Measurements from ENCODE around the gene PLCB3. TPM values are rescaled to one million over a fixed set of nuclear protein-coding genes. Genes with fewer than 3 reads are reported as not detected.
A peak's percentile ranks its signal among the peaks of the same experiment; 100 is the strongest.

PLCB3 gene
- total and polyA plus RNA-seq, 2 of the 13 experiments (the other 11 are each of a cell fraction or from before 2014, with no cell fraction given), result 7.5 to 13.8 TPM

- TF ChIP-seq ZNF770 (CRISPR knock-in tag; IDR thresholded peaks at IDR 0.05) (peak; percentile 52; the same call in 1 of the 2 replicates), TCF7 (IDR thresholded peaks at IDR 0.05; ENCODE audit: low read depth) (no peak), ZNF282 (IDR thresholded peaks at IDR 0.05; ENCODE audit: partially characterized antibody) (no peak), JUND (CRISPR knock-in tag; IDR thresholded peaks at IDR 0.05) (no peak), SATB2 (CRISPR knock-in tag; IDR thresholded peaks at IDR 0.05) (no peak), ZNF709 (CRISPR knock-in tag; IDR thresholded peaks at IDR 0.05) (peak; percentile 32; the same call in 1 of the 2 replicates), DPF2 (CRISPR knock-in tag; IDR thresholded peaks at IDR 0.05; ENCODE audit: borderline replicate concordance, low read depth) (no peak), ZNF343 (CRISPR knock-in tag; IDR thresholded peaks at IDR 0.05) (no peak), MTA1 (CRISPR knock-in tag; IDR thresholded peaks at IDR 0.05; ENCODE audit: borderline replicate concordance) (no peak), ZSCAN30 (CRISPR knock-in tag; IDR thresholded peaks at IDR 0.05) (no peak), MYC (CRISPR knock-in tag; IDR thresholded peaks at IDR 0.05; ENCODE audit: borderline replicate concordance) (peak; percentile 80; the same call in 1 of the 2 replicates), SMAD9 (CRISPR knock-in tag; IDR thresholded peaks at IDR 0.05) (no peak), ZNF337 (CRISPR knock-in tag; IDR thresholded peaks at IDR 0.05; ENCODE audit: borderline replicate concordance, low read depth) (peak; percentile 63; the same call in 1 of the 2 replicates), MED13 (CRISPR knock-in tag; IDR thresholded peaks at IDR 0.05) (no peak; the same call in none of the 2 replicates), FOXA3 (CRISPR knock-in tag; IDR thresholded peaks at IDR 0.05) (no peak), FIP1L1 (IDR thresholded peaks at IDR 0.05; ENCODE audit: borderline replicate concordance, insufficient read depth, low read depth, low read length) (no peak), CHD2 (IDR thresholded peaks at IDR 0.05; ENCODE audit: low read depth, low read length) (no peak), CEBPB (IDR thresholded peaks at IDR 0.05; ENCODE audit: borderline replicate concordance, low read depth, low read length) (no peak), BRF2 (CRISPR knock-in tag; IDR thresholded peaks at IDR 0.05) (no peak), JARID2 (CRISPR knock-in tag; IDR thresholded peaks at IDR 0.05; ENCODE audit: insufficient replicate concordance) (no peak), GZF1 (CRISPR knock-in tag; IDR thresholded peaks at IDR 0.05) (peak; percentile 79; the same call in 1 of the 2 replicates), TAF15 (IDR thresholded peaks at IDR 0.05; ENCODE audit: low read depth, low read length, poor library complexity, severe bottlenecking) (no peak), SP1 (IDR thresholded peaks at IDR 0.05) (no peak), SP1 (CRISPR knock-in tag; IDR thresholded peaks at IDR 0.05) (0 out of 2 replicates have a peak, but pooled peaks have one; percentile 9), FOXO1 (CRISPR knock-in tag; IDR thresholded peaks at IDR 0.05) (no peak), ZBTB7A (CRISPR knock-in tag; IDR thresholded peaks at IDR 0.05) (0 out of 2 replicates have a peak, but pooled peaks have one; percentile 28), HDAC1 (CRISPR knock-in tag; IDR thresholded peaks at IDR 0.05) (no peak; the same call in 1 of the 2 replicates)
These were observed 54.6 kb downstream of the PLCB3 start (continued) for GRCh38 chr11:64305691-64306562.
